ENCODE data around the gene ARHGAP21.

ARHGAP21 gene

GRCh38 chr10:24722676-24723385 lies 856 bp downstream of the ARHGAP21 start:
- peak; percentile 36 for DNase-seq (ENCODE audit: low spot score)

GRCh38 chr10:24722131-24722675 lies 1.5 kb downstream of the ARHGAP21 start:
- no peak for DNase-seq (ENCODE audit: low spot score)

GRCh38 chr10:24721229-24722106 lies 2.2 kb downstream of the ARHGAP21 start:
- DNase-seq (ENCODE audit: low spot score): peak; percentile 26

GRCh38 chr10:24720096-24720495 lies 3.6 kb downstream of the ARHGAP21 start:
- DNase-seq (ENCODE audit: low spot score): no peak

GRCh38 chr10:24718031-24718855 lies 5.4 kb downstream of the ARHGAP21 start:
- peak; percentile 37 for DNase-seq (ENCODE audit: low spot score)

GRCh38 chr10:24716295-24716694 lies 7.4 kb downstream of the ARHGAP21 start:
- DNase-seq (ENCODE audit: low spot score): peak; percentile 30

- DNase-seq (ENCODE audit: low spot score): no peak
Observed at GRCh38 chr10:24715246-24715769, 8.4 kb downstream of the ARHGAP21 start.

GRCh38 chr10:24713086-24713485 lies 10.6 kb downstream of the ARHGAP21 start:
- no peak for DNase-seq (ENCODE audit: low spot score)

GRCh38 chr10:24711465-24711864 lies 12.2 kb downstream of the ARHGAP21 start:
- no peak for DNase-seq (ENCODE audit: low spot score)

- DNase-seq (ENCODE audit: low spot score): peak; percentile 40
Observed at GRCh38 chr10:24708081-24708480, 15.6 kb downstream of the ARHGAP21 start.

GRCh38 chr10:24707445-24707844 lies 16.2 kb downstream of the ARHGAP21 start:
- DNase-seq (ENCODE audit: low spot score): no peak

- no peak for DNase-seq (ENCODE audit: low spot score)
Observed at GRCh38 chr10:24706479-24707118, 17.1 kb downstream of the ARHGAP21 start.

- DNase-seq (ENCODE audit: low spot score): no peak
Observed at GRCh38 chr10:24703700-24704099, 20.0 kb downstream of the ARHGAP21 start.

GRCh38 chr10:24701447-24701846 lies 22.2 kb downstream of the ARHGAP21 start:
- no peak for DNase-seq (ENCODE audit: low spot score)

- DNase-seq (ENCODE audit: low spot score): no peak
Observed at GRCh38 chr10:24700948-24701347, 22.7 kb downstream of the ARHGAP21 start.

GRCh38 chr10:24698270-24698669 lies 25.4 kb downstream of the ARHGAP21 start:
- no peak for DNase-seq (ENCODE audit: low spot score)

- DNase-seq (ENCODE audit: low spot score): no peak
Observed at GRCh38 chr10:24697080-24697479, 26.6 kb downstream of the ARHGAP21 start.

GRCh38 chr10:24695452-24695851 lies 28.2 kb downstream of the ARHGAP21 start:
- no peak for DNase-seq (ENCODE audit: low spot score)

GRCh38 chr10:24694086-24694485 lies 29.6 kb downstream of the ARHGAP21 start:
- DNase-seq (ENCODE audit: low spot score): no peak

- no peak for DNase-seq (ENCODE audit: low spot score)
Observed at GRCh38 chr10:24690961-24691512, 32.6 kb downstream of the ARHGAP21 start.

GRCh38 chr10:24685958-24686540 lies 37.6 kb downstream of the ARHGAP21 start:
- DNase-seq (ENCODE audit: low spot score): no peak
